Prostate gland (tissue), 2 donors: Measurements from ENCODE around the gene C13orf46.

Source experiments
- POLR2A ChIP-seq: fragments of 450-650 bp; IDR thresholded peaks from one replicate; pipeline ENCODE4 v1.6.1; 2016; ENCODE audit warnings: antibody characterized with exemption, mild to moderate bottlenecking
- POLR2AphosphoS5 ChIP-seq: sonication (generic); formaldehyde crosslinking; IDR thresholded peaks from one replicate; pipeline ENCODE4 v1.6.1; 2017; ENCODE audit warnings: antibody characterized with exemption
- TF ChIP-seq, protein P1 (sequence below), 4 experiments: fragments of 200-600 bp in 2 of 4; fragments of 450-650 bp in 2 of 4; sonication (generic) in 2 of 4; IDR thresholded peaks; 1 replicate in 3 of 4; 2 replicates in 1 of 4; pipeline ENCODE4 v1.5.1; 2016 to 2019; ENCODE audit warnings: antibody characterized with exemption in 4 of 4, mild to moderate bottlenecking in 2 of 4, moderate library complexity in 2 of 4

GRCh38 chr13:113998781-113999617 is 25.1 kb upstream of the C13orf46 start:
- no peak for TF ChIP-seq POLR2A
- TF ChIP-seq, protein P1, sequence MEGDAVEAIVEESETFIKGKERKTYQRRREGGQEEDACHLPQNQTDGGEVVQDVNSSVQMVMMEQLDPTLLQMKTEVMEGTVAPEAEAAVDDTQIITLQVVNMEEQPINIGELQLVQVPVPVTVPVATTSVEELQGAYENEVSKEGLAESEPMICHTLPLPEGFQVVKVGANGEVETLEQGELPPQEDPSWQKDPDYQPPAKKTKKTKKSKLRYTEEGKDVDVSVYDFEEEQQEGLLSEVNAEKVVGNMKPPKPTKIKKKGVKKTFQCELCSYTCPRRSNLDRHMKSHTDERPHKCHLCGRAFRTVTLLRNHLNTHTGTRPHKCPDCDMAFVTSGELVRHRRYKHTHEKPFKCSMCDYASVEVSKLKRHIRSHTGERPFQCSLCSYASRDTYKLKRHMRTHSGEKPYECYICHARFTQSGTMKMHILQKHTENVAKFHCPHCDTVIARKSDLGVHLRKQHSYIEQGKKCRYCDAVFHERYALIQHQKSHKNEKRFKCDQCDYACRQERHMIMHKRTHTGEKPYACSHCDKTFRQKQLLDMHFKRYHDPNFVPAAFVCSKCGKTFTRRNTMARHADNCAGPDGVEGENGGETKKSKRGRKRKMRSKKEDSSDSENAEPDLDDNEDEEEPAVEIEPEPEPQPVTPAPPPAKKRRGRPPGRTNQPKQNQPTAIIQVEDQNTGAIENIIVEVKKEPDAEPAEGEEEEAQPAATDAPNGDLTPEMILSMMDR (IDR thresholded peaks at IDR 0.05): no peak
- no peak for TF ChIP-seq POLR2AphosphoS5
